CD1c-positive myeloid dendritic cell (primary cell): ENCODE results near the gene REEP1.
A peak's percentile ranks its signal among the peaks of the same experiment; 100 is the strongest.

Experiments used
- DNase-seq: peaks from one replicate; pipeline ENCODE4 v3.0.0-alpha.2; 2016; ENCODE audit errors: extremely low spot score

The REEP1 gene, protein sequence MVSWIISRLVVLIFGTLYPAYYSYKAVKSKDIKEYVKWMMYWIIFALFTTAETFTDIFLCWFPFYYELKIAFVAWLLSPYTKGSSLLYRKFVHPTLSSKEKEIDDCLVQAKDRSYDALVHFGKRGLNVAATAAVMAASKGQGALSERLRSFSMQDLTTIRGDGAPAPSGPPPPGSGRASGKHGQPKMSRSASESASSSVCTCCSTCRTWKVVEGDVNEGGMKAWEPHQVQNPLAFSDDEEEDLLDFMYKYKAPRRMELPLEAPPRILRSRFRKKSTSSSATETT

DNA sequence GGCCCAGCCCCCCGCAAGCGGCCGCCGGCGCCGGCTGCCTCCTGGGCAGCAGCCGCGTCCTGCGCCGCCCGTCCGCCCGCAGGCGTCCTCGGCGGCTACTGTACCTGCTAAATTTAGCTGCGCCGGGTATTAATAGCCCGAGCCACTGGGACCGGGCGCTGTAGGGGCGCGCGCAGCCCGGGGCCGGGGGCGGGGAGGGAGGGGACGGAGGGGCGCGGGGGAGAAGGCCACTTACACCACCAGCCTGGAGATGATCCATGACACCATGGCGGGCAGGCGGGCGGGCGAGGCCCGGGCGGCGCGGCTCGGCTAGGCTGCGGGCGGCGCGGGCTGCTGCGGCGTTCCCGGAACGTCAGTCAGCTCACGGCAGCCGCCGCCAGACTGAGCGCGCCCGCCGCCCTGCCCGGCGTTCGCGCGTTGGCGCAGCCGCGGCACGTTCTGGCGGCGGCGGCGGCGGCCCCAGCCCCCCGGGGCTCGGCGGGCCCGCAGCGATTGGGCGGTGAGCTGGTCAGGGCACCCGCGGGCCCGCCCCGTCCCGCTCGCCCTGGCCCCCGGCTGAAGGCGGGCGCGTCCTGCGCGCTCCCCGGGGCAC is at the start of gene REEP1:
Gene REEP1 (minus strand): TSS at position 383 of the 592 bp plus-strand sequence. CDS start 116 bp downstream, at position 267.
- peak; percentile 3 for DNase-seq

DNA sequence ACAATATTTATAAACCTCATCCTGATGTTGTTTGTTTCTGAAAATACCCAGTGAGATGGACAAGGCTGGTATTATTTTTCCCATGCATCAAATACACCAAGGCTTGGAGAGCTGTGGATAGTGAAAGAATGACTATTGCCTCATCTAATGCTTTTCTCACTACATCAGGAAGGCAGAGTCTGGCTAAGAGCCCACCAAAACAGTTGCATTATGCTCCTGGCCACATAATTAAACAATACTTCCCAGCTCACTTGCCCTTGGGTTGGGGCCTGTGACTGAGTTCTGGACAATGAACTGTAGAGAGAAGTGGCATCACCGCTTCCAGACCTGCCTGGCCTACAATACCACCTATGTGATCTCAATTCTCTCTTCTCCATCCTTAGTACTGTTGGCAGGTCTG is 46.4 kb upstream of the REEP1 start:
- DNase-seq, result no peak

DNA sequence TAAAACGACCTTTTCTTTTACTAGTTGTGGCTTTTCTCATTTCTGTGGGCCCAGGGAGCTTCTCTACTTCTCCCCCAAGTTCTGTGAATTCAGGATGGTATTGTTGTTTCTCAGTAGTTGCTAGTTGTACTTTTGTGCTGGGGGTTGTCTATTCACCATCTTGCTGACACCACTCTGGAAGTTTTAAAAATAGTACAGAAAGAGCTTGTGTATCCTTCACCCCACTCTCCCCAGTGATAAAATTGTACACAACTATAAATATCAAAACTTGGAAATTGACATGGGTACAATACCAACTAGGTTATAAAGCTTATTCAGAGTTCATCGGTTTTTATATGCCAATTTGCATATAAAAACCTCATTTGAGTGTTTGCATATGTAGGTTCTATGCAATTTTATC is 45.3 kb upstream of the REEP1 start:
- no peak for DNase-seq

DNA sequence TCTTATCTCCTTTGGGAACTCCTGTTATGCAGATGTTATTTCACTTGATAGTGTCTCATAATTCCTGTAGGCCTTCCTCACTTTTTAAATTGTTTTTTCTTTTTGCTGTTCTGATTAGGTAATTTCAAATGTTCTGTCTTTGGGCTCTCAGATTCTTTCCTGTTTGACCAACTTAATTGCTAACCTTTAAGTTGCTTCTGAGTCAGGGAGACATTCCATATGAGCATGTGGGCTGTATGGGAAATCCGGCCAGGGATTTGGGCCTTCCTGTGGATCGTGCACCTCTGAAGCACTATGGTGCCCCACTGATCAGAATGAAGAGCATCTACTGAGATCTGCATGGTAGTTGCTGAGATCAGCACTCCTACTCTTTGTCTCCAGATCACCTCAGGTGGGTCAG is 44.7 kb upstream of the REEP1 start:
- no peak for DNase-seq

DNA sequence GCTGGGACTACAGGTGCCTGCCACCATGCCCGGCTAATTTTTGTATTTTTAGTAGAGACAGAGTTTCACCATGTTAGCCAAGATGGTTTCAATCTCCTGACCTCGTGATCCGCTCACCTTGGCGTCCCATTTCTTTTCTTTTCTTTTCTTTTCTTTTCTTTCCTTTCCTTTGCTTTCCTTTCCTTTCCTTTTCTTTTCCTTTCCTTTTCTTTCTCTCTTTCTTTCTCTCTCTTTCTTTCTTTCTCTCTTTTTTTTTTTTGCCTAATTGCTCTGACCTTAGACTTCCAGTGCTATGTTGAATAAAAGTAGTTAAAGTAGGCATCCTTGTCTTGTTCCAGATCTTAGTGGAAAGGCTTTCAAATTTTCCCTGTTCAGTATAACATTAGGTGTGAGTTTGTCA is 41.0 kb upstream of the REEP1 start:
- no peak for DNase-seq

DNA sequence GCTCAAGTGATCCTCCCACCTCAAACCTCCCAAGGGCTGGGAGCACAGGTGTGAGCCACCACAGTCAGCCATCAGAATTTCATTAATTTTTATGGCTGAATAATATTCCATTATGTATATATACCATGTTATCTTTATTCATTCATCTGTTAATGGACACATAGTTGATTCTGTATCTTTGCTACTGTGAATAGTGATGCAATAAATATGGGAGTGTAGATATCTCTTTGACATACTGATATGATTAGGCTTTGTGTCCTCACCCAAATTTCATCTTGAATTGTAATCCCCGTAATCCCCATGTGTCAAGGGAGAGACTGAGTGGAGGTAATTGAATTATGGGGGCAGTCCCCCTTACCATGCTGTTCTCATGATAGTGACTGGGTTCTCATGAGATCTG is 38.2 kb upstream of the REEP1 start:
- DNase-seq, result no peak

DNA sequence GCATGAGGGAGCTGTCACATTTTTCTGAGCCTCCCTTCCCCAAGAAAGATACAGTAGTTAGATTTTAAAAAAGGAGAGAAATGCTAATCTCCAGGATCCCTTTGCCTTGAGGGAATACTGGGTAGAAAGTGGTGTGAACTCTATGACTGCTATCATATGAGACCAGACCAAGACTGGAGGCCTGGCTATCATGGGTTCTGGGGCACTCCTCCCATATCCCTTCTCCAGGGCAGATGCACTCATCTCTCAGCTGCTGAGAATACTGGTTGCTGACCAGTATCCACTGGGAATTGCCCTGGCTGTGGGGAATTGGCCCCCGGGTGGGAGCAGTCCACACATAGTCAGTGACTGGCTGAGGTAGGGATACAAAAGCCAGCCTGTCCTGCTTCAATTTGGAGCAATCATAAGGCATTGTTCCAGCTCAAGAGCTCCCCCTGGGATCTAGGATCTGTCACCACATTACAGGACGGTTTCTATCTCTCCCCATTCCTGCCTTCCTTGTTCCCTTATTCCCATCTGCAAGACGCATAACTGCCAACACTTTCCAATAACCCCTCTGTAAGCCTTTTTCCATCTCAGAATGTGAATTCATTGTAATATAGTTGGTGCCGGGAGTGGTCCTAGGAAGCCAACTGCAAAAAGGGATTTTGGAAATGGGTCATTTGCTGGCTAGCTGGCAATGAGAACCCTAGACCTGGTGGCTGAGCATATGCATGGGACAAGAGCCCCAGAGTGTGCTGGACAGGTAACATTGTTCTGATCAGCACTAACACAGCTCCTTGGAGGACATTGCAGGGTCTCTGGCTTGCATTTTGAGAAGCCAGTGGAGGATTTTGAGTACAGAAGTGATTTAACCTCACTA is 35.4 kb upstream of the REEP1 start:
- peak; percentile 30 for DNase-seq

DNA sequence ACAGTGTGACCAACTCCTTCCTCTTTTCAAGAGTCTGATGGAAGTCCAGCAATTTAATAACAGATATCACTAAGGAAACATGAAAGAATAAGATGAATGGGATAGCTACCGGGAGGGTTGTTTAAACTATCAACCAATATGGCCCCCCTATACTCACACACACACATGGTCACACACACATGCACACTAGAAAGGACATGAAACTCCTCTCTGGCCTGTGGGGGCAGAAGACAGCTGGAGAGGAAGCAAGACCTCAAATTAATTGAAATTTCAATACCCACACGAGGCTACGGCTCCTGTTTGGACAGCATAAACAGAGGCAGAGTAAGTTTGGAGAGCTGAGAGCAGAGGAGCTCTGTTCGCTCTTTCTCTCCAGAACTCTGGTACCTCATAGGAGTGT is 34.7 kb upstream of the REEP1 start:
- no peak for DNase-seq

DNA sequence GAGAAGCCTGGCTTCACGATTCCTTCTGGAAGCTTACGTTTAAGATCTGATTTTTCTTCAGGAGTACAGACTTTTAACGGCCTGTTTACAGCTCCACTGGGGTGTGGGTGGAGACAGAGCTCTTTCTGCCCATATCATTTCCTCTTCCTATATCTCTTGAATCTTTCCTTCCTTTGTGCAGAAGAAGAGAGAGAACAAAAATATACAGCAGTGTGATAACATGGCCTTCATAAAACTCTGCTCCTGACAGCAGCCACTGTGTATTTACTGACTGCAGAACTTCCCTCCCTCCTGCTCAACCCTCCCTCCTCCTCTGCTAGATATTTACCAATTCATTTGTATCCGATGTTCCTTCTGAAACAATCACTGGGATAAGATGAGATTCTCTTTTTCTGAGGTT is 34.1 kb upstream of the REEP1 start:
- no peak for DNase-seq

DNA sequence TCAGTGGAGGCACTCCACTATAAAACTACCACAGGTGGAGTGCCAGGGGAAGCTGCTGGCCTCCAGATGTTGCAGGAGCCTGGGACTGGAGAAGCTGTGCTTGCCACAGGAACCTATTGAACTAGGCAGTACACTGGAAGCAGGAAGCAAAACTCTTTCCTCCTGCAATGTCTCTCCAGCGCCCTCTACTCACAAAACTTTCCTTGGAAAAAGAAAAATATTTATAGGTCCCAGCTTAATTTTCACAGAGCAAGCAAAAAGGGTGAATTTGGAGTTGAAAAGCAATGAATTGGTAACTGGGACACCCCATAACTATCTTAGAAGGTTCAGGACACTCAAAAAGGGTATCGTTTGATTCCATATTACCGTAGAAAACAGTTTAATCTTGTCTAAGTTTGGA is 33.2 kb upstream of the REEP1 start:
- no peak for DNase-seq

DNA sequence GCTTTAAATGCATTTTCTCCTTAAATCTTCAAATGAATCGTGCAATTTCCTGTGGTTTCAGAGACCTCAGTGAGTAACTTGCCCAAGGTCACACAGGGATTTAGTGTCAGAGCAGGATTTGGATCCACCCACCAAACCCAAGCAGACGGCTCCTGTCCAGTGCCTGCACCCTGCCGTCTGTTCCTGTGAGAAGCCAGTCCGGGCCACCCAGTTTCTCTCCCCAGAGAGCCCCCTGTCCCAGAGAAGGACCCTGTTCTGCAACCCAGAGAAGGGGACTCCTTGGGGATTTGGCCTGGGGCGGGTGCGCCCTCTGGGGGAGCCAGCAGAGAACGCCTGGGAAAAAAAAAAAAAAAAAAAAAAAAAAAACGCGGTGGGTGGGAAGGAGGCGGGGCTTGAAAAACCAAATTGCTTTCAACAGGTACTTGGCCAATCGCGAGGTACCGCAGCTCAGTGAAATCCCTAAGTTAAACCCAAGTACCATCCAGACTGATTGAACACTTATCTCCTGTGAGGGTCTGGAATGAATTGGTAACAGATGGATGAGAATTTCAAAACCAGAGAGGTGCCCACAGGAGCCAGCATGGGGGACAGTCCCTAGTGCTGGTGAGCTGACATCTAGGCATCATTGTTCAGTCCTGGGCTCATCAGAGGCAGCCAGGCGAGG is 30.9 kb upstream of the REEP1 start:
- DNase-seq, result peak; percentile 60

DNA sequence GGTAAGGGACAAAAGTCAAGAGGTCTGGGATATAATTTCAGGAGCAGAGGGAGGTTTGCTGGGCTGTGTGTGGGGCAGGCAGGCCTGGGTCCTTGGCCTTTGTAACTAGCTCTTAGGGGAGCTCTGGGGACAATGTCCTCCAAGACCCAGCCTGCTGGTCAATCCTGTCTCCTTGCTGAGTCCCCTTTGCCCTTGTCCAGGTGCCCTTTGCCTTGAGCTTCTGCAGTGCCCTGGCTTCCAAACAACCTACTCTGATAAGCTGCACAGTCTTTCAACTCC is 30.0 kb upstream of the REEP1 start:
- DNase-seq, result no peak

DNA sequence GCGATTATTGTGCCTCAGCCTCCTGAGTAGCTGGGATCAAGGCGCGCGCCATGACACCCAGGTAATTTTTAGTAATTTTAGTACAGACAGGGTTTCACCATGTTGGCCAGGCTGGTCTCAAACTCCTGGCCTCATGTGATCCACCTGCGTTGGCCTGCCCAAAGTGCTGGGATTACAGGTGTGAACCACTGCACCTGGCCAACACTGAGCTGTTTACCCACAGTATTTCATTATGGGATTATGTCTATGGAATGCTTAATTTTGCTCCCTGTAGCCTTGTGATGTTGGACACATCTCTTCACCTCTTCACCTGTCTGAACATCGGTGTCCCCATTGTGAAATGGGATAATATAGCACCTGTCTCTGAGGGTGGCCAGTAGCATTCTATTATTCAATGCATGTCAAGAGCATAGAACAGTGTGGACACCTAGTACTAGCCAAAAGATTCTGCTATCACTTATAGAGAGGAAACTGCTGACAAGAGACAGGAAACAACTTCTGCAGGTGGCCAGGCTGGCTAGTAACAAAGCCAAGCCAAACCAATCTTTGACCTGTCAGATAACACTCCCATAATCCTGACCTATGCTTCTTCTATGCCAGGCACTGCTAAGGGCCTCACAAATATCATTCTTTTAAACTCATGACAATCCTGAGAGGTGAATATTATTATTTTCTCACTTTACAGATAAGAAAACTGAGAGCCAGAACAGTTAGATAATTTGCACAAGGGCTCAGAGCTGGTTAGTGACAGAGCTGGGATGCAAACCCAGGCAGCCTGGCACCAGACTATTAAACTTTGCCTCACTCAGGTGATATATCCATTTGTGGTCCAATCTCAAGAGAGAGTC is 29.4 kb upstream of the REEP1 start:
- DNase-seq, result no peak

DNA sequence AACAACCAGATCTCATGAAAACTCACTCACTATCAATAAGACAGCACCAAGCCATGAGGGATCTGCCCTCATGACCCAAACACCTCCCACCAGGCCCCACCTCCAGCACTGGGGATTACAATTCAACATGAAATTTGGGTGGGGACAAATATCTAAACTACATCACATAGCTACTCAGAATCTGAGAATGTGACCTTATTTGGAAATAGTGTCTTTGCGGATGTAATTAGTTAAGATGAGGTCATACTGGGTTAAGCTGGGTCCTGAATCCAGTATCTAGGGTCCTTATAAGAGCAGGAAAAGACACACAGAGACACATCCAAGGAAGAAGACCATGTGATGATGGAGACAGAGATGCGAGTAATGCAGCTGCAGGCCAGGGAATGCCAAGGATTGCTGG is 27.5 kb upstream of the REEP1 start:
- DNase-seq, result no peak

DNA sequence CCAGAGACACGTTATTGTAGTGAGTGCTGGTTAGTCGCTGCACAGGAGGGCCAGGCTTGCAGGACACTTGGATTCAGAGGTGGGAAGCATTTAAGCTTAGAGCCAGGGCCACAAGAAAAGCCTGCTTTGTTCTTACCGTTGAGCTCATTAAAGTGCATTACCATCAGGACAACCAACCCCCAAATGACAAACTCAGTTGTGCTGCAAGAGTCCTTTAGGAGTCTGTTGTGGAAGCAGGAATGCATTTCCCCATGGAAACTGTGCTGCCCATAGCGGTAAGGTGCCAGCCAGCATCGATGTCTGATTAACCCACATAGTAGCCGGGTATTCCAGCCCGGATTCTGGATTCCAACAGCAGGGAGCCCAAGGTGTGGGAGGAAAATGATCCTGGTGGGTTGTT is 23.4 kb upstream of the REEP1 start:
- DNase-seq, result no peak

DNA sequence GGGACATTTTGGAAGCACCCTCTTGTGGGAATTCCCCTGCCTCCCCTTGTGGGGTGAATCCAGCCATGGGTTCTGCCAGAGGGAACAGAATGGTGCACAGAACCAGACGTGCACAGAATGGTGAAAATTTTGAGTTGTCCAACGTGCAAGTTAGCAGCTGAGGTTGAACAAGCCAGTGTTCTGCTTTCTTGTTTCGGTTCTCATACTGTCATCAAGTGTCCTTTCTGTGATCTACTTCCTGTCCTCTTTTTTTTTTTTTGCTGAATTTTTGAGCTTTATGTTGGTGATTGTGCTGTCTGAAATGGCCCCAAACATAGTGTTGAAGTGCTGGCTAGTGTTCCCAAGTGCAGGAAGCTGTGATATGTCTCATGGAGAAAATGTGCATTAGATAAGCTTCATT is 21.5 kb upstream of the REEP1 start:
- peak; percentile 71 for DNase-seq

DNA sequence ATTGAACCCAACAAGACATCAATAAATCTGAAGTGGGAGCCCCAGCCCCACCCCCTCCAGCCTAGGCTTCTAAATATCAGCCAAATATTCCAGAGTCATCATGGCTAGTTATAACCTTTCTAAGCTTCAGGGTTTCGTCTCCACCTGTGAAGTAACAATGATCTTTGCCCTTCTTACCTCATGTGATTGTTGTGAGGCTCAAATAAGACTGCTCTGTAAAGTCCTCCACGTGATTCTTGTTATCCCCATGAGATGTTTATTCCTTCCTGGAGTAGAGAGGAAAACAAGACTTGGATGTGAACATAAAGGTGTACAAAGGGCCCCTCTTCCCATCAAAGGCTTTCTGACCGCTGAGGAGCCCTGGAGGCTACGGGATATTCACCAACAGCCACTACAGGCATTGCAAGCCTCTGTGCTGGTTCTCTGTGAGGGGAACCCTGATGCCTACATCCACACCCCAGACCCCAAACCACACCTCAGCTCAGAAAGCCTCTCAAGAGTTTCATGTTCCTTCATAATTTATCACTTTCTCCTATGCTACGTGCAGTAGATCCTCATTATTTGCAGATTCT is 20.1 kb upstream of the REEP1 start:
- DNase-seq, result no peak

DNA sequence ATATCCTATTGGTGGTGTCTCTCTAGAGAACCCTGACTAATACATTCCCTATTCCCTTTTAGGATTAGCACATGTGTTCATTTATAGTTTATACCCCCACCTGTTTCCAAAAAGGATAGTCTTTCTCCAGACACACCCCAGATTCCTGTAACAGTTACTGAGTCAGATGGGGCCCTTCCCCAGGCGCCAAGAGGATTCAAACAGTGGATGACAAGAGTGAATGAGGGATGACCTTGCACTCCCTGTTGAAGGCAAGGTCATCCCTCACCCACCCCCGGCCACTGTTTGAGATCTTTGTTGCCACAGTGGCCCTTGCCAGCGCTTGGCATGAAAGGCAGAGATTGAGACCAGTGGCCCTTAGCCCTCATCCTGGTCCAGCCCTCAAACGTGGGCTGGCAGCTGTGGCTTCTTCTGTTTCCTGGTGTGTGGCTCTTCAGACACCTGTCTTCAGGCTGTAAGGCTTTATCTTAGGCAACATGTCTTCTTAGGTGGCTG is 15.3 kb upstream of the REEP1 start:
- no peak for DNase-seq

DNA sequence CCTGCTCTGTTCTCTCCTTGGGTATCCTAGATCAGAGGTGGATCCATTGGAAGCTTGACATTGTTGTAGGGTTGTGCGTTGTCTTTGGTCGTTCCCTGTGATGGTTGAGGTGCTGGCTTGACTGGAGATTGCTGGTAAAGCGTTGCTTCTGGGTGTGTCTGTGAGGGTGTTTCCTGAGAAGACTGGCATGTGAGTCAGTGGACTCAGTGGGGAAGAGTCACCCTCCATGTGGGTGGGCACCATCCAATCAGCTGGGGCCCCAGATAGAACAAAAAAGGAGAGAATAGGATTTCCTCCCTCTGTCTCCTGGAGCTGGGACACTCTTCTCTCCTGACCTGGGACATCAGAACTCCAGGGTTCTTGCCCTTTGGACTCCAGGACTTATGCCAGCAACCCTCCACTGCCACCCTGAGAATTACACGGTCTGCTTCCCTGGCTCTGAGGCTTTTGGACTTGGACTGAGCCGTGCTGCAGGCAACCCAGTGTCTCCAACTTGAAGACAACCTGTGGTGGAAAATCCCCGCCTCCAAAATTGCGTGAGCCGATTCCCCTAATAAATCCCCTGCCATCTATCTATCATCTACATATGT is 14.8 kb upstream of the REEP1 start:
- peak; percentile 5 for DNase-seq

DNA sequence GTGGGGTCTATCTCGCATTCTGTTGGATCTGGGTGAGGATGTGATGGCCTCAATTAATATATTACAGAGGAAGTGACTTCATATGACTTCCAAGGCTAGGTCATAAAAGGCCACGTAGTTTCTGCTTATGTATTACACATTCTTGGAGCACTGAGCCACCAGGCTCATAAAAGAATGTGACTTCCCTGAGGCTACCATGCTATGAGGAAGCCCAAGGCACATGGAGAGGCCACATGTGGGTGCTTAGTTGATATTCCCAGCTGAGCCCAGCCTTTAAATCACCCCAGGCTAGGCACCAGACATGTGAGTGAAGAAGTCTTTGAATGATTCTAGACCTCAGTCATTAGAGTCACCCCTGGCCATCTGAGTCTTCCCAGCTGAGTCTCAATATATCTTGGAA is 13.3 kb upstream of the REEP1 start:
- no peak for DNase-seq

DNA sequence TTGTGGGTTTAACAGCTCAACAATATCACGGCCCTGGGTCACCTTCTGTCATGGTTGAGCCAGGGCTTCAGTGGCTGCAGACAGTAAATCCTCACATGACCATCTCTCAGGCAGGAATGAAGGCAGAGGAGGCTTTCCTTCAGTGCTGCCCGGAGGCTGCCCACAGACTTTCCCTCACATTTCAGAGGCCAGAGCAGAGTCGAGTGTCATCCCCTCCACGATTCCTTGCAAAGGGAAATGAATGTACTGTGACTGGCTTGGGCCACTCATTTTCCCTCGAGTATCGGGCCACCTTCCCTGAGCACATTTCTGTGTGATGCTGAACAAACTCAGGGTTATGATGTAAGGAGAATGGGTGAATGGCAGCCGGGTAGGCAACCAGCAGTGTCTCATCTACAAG is 10.0 kb upstream of the REEP1 start:
- no peak for DNase-seq
